ENCODE data around the gene C5orf24.

DNA sequence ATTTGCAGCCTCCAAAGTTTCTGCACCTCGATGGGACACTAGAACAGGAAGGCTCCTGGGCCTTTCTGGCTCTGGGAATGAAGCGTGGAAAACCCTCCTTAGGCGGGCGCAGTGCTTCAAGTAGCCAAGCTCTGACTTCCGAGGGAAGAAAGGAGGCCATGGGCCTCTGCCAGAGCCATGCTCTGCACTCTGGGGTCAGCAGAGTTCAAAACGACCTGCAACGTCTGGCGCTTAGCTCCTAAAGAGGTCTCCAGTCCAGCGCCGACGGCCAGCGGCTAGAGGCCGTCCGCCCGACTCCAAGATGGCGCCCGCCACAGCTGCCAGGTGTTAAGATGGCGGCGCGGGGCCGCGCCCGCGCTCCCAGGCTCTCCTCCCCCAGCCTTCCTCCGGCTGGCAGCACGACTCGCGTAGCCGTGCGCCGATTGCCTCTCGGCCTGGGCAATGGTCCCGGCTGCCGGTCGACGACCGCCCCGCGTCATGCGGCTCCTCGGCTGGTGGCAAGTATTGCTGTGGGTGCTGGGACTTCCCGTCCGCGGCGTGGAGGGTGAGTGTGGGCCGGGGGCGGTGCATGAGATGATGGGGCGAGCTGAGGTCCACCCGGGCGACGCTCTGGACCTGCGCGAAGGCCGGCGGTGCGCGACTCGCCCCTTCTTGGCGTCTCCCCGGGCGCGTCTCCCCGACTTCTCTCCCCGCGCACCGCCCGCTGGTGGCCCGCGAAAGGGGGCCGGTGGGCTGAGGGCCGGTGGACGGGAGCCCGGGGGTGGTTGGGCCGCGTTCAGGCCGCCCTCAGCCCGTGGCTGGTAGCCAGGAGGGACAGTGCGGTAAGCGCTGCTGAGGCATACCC lies 28.4 kb downstream of the C5orf24 start, which contains the start of gene TXNDC15:
- TF ChIP-seq, protein P1, sequence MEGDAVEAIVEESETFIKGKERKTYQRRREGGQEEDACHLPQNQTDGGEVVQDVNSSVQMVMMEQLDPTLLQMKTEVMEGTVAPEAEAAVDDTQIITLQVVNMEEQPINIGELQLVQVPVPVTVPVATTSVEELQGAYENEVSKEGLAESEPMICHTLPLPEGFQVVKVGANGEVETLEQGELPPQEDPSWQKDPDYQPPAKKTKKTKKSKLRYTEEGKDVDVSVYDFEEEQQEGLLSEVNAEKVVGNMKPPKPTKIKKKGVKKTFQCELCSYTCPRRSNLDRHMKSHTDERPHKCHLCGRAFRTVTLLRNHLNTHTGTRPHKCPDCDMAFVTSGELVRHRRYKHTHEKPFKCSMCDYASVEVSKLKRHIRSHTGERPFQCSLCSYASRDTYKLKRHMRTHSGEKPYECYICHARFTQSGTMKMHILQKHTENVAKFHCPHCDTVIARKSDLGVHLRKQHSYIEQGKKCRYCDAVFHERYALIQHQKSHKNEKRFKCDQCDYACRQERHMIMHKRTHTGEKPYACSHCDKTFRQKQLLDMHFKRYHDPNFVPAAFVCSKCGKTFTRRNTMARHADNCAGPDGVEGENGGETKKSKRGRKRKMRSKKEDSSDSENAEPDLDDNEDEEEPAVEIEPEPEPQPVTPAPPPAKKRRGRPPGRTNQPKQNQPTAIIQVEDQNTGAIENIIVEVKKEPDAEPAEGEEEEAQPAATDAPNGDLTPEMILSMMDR (IDR thresholded peaks at IDR 0.05): no peak
- TF ChIP-seq POLR2A (IDR thresholded peaks at IDR 0.05) (peak in 1 of 2 donors; percentile 50), POLR2AphosphoS5 (IDR thresholded peaks at IDR 0.05; ENCODE audit: insufficient read depth in 1 of 2, low read depth in 1 of 2) (peak; percentile 45 to 80)
